ENCODE data around the gene OBSL1.

DNA sequence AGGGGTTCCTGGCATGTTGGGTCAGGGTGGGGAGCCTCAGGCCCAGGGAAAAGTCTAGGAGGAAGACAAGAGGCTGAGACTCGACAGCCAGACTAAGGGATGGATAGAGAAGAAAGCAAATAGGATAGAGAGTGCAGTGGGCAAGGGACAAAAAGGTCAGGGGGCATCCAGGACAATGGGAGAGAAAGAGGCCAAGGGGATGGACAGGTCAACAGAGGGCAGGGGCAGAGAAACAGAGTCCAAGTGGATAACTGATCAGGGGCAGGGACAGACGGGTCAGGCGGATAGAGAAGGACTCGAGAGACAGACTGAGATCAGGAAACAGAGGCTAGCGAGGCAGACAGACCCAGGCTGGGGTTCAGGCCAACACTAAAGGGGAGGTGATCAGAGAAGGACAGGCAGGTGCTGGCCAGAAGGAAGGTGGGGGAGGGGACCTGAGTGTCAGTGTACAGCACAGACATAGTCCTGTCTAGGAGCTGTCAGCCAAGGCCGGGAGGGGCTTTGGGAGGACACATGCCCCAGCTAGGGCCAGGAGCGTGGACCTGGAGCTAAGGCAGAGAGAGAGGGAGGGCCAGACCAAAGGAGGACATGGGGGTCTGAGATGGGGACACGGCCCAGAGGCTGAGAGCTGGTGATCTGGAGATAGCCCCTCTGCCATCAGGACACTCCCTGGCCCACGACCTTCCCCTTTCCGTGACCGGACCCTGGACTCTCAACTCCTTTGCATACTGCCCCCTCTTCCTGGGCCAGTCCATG lies 44.8 kb downstream of the OBSL1 start:
- TF ChIP-seq POLR2A (IDR thresholded peaks at IDR 0.05) (no peak), EP300 (IDR thresholded peaks at IDR 0.05) (no peak)
- TF ChIP-seq, protein P1, sequence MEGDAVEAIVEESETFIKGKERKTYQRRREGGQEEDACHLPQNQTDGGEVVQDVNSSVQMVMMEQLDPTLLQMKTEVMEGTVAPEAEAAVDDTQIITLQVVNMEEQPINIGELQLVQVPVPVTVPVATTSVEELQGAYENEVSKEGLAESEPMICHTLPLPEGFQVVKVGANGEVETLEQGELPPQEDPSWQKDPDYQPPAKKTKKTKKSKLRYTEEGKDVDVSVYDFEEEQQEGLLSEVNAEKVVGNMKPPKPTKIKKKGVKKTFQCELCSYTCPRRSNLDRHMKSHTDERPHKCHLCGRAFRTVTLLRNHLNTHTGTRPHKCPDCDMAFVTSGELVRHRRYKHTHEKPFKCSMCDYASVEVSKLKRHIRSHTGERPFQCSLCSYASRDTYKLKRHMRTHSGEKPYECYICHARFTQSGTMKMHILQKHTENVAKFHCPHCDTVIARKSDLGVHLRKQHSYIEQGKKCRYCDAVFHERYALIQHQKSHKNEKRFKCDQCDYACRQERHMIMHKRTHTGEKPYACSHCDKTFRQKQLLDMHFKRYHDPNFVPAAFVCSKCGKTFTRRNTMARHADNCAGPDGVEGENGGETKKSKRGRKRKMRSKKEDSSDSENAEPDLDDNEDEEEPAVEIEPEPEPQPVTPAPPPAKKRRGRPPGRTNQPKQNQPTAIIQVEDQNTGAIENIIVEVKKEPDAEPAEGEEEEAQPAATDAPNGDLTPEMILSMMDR (IDR thresholded peaks at IDR 0.05), result no peak

Measured in tibial nerve (tissue), 4 donors.